Measurements from ENCODE around the gene PNPLA2. TPM values are rescaled to one million over a fixed set of nuclear protein-coding genes. Genes with fewer than 3 reads are reported as not detected.

PNPLA2 gene
- total RNA-seq, 5 donors from 2014 or later (not counting 1 experiment from before 2014, with no cell fraction given) = 172 to 212 (median 206) TPM

DNA sequence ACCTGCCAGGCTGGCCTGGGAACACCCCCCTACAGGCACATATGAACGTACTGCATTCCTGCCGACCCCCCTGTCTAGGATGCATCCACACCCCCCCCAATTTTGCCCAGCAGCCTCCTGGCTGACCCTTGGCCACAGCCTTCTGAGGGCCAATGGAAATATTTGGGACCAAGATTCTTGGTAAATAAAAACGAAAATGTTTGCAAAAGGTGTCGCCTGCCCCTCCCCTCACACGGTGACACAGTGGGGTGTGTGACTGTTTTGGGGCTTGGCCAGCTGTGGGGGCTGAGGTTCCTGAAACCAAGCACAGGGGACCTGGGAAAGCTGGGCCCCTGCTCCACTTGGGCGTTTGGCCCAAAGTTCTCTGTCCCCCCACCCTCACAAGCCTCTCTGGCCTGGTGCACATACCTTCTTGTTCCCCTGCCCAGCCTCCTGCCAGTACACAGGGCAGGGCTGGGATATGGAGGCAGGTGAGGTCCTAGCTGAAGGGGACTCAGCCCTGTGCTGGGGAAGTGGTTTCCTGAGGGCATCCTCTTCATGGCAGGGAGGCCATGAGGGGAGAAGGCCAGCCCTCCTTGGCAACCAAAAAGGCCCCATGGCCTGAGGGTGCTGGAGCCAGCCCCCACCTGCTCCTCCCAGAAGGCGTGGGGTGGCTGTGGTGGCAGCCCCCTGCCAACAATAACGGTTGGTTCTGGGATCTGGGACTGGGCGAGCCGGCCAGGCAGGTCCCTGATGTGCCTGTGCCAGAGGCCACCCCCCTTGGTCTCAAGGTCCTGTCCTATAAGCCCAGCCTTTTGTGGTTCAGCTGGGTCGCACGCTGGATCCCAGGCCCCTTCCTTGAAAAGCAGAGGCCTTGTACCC is 6.9 kb downstream of the PNPLA2 start:
- peaks cover 9 to 28% of the 10 kb centered on the region in 2 donors for H3K27me3 Mint-ChIP-seq
- peaks cover 17% of the 10 kb centered on the region for H3K36me3 Mint-ChIP-seq
- no peaks in the 10 kb centered on the region for H3K9me3 ChIP-seq
- no peak overlapping the region for H3K4me3 Mint-ChIP-seq
- no peak overlapping the region for H3K27ac Mint-ChIP-seq
- no peak overlapping the region for H3K27ac ChIP-seq (ENCODE audit: low read length)
- CTCF ChIA-PET = no interaction called here
- peaks cover 21 to 42% (median 34%) of the 10 kb centered on the region in 3 donors for H3K4me1 Mint-ChIP-seq
- H3K27me3 ChIP-seq (replicated peaks in 1 of 2; ENCODE audit: control insufficient read depth in 2 of 2, extremely low read depth in 1 of 2, insufficient read depth in 2 of 2, low read length in 1 of 2) = peaks cover 0 to 58% of the 10 kb centered on the region in 2 experiments
- POLR2A ChIA-PET = no interaction called here
- ATAC-seq (replicated peaks in 1 of 4) = no peak
- H3K9me3 Mint-ChIP-seq = no peaks in the 10 kb centered on the region
- DNase-seq = no peak
- H3K4me1 ChIP-seq (ENCODE audit: control insufficient read depth in 1 of 2, extremely low read depth in 1 of 2, insufficient read depth in 2 of 2, low read length in 2 of 2) = peaks cover 15 to 68% of the 10 kb centered on the region in 2 experiments
- H3K36me3 ChIP-seq (ENCODE audit: control insufficient read depth in 2 of 2, extremely low read depth in 1 of 2, insufficient read depth in 1 of 2, low read length in 1 of 2) = peaks cover 7 to 29% of the 10 kb centered on the region in 2 donors
- 93% methylated on average over 5 of the region's 12 CpGs for WGBS (ENCODE audit: insufficient coverage)
- H3K4me3 ChIP-seq (ENCODE audit: control insufficient read depth in 1 of 2, extremely low read depth in 1 of 2, low read length in 1 of 2) = no peak overlapping the region

DNA sequence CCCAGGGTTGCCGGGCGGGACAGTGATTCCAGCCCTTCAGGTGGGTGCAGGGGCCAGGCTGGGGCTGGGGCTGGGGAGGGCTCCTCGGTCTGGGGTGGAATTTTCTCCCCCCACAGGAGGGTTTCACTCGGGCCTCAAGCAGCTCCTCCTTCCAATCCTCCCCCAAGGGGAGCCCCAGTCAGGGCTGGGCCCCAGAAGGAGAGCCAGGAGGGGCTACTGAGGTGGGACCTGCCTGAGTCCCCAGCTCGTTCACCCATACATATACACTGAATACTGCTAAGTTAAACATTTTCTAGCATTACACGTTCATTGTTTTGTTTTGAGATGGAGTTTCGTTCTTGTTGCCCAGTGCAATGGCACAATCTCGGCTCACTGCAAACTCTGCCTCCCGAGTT is 7.5 kb downstream of the PNPLA2 start:
- POLR2A ChIA-PET = no interaction called here
- H3K4me1 Mint-ChIP-seq = peaks cover 14 to 39% (median 28%) of the 10 kb centered on the region in 3 donors

DNA sequence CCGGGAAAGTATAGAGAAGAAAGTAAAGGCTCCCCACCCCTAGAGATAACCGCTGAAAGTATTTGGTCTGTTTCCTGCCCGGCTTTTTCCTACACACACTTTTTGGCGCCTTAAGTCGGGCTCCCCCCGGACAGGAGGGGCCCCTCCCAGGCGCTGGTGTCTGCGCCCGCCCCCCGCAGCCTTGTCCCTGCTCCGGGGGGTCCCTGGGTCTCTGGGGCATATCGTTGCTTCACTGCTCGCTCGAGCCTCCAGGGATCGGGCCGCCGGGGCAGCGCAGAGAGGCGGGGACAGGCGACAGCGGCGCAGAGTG is 8.1 kb downstream of the PNPLA2 start:
- WGBS (ENCODE audit: insufficient coverage) = under 1% methylated on average over 17 of the region's 22 CpGs
- H3K4me3 Mint-ChIP-seq = peak overlapping the region; percentile 65 to 72 (median 71)
- H3K27ac ChIP-seq (ENCODE audit: low read length) = no peak overlapping the region

More for the DNA sequence above, 7.5 kb downstream of the PNPLA2 start:
- Mint-ChIP-seq H3K9me3 (no peaks in the 10 kb centered on the region), H3K27ac (no peak overlapping the region), H3K4me3 (peak overlapping the region; percentile 65 to 72 (median 71)), H3K27me3 (peaks cover 9 to 30% of the 10 kb centered on the region in 2 donors), H3K36me3 (peaks cover 17% of the 10 kb centered on the region)
- ATAC-seq (replicated peaks in 1 of 4) = no peak
- H3K27ac ChIP-seq (ENCODE audit: low read length) = no peak overlapping the region
- no peak for DNase-seq
- peaks cover 7 to 29% of the 10 kb centered on the region in 2 donors for H3K36me3 ChIP-seq (ENCODE audit: control insufficient read depth in 2 of 2, extremely low read depth in 1 of 2, insufficient read depth in 1 of 2, low read length in 1 of 2)
- peaks cover 19 to 68% of the 10 kb centered on the region in 2 experiments for H3K4me1 ChIP-seq (ENCODE audit: control insufficient read depth in 1 of 2, extremely low read depth in 1 of 2, insufficient read depth in 2 of 2, low read length in 2 of 2)
- 55% methylated on average over 2 of the region's 9 CpGs for WGBS (ENCODE audit: insufficient coverage)
- H3K9me3 ChIP-seq = no peaks in the 10 kb centered on the region
- H3K4me3 ChIP-seq (ENCODE audit: control insufficient read depth in 1 of 2, extremely low read depth in 1 of 2, low read length in 1 of 2) = no peak overlapping the region
- CTCF ChIA-PET = no interaction called here
- H3K27me3 ChIP-seq (replicated peaks in 1 of 2; ENCODE audit: control insufficient read depth in 2 of 2, extremely low read depth in 1 of 2, insufficient read depth in 2 of 2, low read length in 1 of 2) = peaks cover 0 to 65% of the 10 kb centered on the region in 2 experiments

DNA sequence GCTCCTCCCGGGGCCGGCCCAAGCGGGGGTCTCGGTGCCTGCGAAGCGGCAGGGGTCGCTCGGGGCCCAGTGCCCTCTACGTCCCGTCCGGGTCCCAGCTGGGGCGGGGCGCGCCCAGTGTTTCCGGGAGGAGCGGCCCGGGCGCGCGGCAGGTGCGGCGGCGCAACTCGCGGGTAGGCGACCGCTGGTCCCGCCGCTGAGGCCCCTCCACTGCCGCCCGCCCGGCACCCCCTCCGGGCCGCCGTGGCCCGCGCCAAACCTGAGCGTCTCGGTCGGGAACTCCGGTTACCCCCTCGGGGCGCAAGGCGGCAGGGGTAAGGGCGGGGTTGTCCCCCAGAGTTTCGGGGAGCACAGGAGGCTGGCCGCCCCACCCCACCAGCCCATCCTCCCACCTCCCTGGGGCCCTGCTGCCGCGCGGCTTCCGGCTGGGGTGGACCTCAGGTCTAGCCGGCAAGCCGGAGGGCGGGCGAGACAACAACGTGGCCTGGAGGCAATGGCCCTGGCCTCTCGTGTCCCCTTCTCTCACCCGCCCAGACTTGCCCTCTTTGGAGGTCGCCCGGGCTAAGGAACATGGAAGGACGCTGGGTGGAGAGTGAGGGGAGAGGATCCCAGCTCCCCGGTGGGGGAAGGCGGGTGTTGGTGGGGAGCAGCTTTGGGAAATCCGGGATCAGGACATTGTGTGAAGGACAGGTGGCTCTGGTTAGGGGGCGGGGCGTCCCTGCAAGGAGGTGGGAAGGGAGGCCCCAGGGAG is 8.6 kb downstream of the PNPLA2 start:
- ATAC-seq (replicated peaks in 1 of 4) = peak in 3 of 4 experiments; percentile 3 to 26 (median 22)
- ChIA-PET POLR2A (no interaction called here), CTCF (no interaction called here)
- Histone ChIP-seq H3K9me3 (no peaks in the 10 kb centered on the region), H3K36me3 (ENCODE audit: control insufficient read depth in 2 of 2, extremely low read depth in 1 of 2, insufficient read depth in 1 of 2, low read length in 1 of 2) (peaks cover 7 to 20% of the 10 kb centered on the region in 2 donors), H3K4me3 (ENCODE audit: control insufficient read depth in 1 of 2, extremely low read depth in 1 of 2, low read length in 1 of 2) (peak overlapping the region; percentile 38 to 62), H3K4me1 (ENCODE audit: control insufficient read depth in 1 of 2, extremely low read depth in 1 of 2, insufficient read depth in 2 of 2, low read length in 2 of 2) (peaks cover 20 to 70% of the 10 kb centered on the region in 2 experiments), H3K27ac (ENCODE audit: low read length) (no peak overlapping the region), H3K27me3 (replicated peaks in 1 of 2; ENCODE audit: control insufficient read depth in 2 of 2, extremely low read depth in 1 of 2, insufficient read depth in 2 of 2, low read length in 1 of 2) (peaks cover 0 to 73% of the 10 kb centered on the region in 2 experiments)
- Mint-ChIP-seq H3K27ac (peak overlapping the region in 1 of 2 donors; percentile 55), H3K9me3 (no peaks in the 10 kb centered on the region), H3K4me3 (peak overlapping the region; percentile 55 to 78 (median 59)), H3K27me3 (peaks cover 9 to 36% of the 10 kb centered on the region in 2 donors), H3K36me3 (peaks cover 13% of the 10 kb centered on the region), H3K4me1 (peaks cover 23 to 41% (median 30%) of the 10 kb centered on the region in 3 donors)
- 5% methylated on average over 63 of the region's 66 CpGs for WGBS (ENCODE audit: insufficient coverage)
- DNase-seq = no peak

More for the DNA sequence above, 8.1 kb downstream of the PNPLA2 start:
- Histone ChIP-seq H3K4me1 (ENCODE audit: control insufficient read depth in 1 of 2, extremely low read depth in 1 of 2, insufficient read depth in 2 of 2, low read length in 2 of 2) (peaks cover 20 to 68% of the 10 kb centered on the region in 2 experiments), H3K9me3 (no peaks in the 10 kb centered on the region), H3K4me3 (ENCODE audit: control insufficient read depth in 1 of 2, extremely low read depth in 1 of 2, low read length in 1 of 2) (peak overlapping the region; percentile 38 to 62), H3K27me3 (replicated peaks in 1 of 2; ENCODE audit: control insufficient read depth in 2 of 2, extremely low read depth in 1 of 2, insufficient read depth in 2 of 2, low read length in 1 of 2) (peaks cover 0 to 70% of the 10 kb centered on the region in 2 experiments), H3K36me3 (ENCODE audit: control insufficient read depth in 2 of 2, extremely low read depth in 1 of 2, insufficient read depth in 1 of 2, low read length in 1 of 2) (peaks cover 7 to 24% of the 10 kb centered on the region in 2 donors)
- CTCF ChIA-PET = no interaction called here
- peaks cover 18 to 42% (median 28%) of the 10 kb centered on the region in 3 donors for H3K4me1 Mint-ChIP-seq
- POLR2A ChIA-PET = no interaction called here
- DNase-seq = no peak
- peaks cover 9 to 34% of the 10 kb centered on the region in 2 donors for H3K27me3 Mint-ChIP-seq
- no peak overlapping the region for H3K27ac Mint-ChIP-seq
- ATAC-seq (replicated peaks in 1 of 4) = peak in 2 of 4 experiments; percentile 3 to 6
- peaks cover 17% of the 10 kb centered on the region for H3K36me3 Mint-ChIP-seq
- no peaks in the 10 kb centered on the region for H3K9me3 Mint-ChIP-seq

DNA sequence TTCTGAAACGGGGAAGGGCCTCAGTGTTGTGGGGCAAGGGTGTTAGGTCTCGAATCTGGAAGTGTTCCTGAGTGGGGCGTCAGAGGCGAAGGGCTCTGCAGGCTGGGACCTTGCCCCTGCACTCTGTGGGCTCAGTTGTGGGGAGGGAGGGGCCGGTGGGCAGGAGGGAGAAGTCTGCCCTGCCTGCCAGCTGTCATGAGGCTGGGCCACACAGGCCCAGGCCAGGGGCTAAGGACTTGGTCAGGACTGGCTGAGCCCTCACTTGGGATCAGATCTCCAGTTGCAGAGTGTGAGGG is 9.1 kb downstream of the PNPLA2 start, which contains the start of gene CRACR2B:
TSS of gene CRACR2B (plus strand) at position 23 of the 296 bp plus-strand sequence. CDS start 689 bp downstream, outside the sequence.
- H3K27ac ChIP-seq (ENCODE audit: low read length) = no peak within 1 kb of the TSS
- no peak for ATAC-seq (replicated peaks in 1 of 4)

DNA sequence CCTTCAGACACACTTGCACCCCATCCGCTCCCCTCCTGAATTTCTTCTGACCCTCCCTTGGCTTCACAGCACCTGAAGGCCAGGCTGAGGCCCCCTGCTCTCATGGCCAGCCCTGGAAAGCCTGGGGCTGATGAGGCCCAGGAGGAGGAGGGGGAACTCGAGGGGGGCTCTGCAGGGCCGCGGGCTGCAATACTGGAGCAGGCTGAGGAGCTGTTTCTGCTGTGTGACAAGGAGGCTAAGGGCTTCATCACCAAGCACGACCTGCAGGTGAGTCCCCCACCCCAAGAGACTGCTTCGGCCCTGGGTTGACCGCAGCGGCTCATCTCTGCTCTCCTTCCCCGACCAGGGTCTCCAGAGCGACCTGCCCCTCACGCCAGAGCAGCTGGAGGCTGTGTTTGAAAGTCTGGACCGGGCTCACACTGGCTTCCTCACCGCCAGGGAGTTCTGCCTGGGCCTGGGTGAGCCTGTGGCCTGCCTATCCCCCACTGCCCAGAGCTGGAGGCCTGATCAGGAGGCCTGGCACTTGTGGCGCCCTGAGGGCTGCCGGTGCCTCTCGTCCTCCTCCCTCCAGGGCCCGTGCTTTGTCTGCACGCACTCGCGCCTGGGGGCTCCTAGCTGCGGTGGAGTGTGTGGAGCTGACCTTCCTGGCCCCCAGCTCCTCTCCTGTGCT is 9.9 kb downstream of the PNPLA2 start:
- Mint-ChIP-seq H3K27me3 (peaks cover 9 to 37% of the 10 kb centered on the region in 2 donors), H3K4me1 (peaks cover 23 to 41% (median 30%) of the 10 kb centered on the region in 3 donors), H3K27ac (no peak overlapping the region), H3K36me3 (peaks cover 7% of the 10 kb centered on the region), H3K4me3 (peak overlapping the region; percentile 55 to 78 (median 59)), H3K9me3 (no peaks in the 10 kb centered on the region)
- WGBS (ENCODE audit: insufficient coverage) = 80% methylated on average over 14 of the region's 21 CpGs
- ATAC-seq (replicated peaks in 1 of 4) = no peak
- Histone ChIP-seq H3K4me3 (ENCODE audit: control insufficient read depth in 1 of 2, extremely low read depth in 1 of 2, low read length in 1 of 2) (peak overlapping the region in 1 of 2 donors; percentile 63), H3K36me3 (ENCODE audit: control insufficient read depth in 2 of 2, extremely low read depth in 1 of 2, insufficient read depth in 1 of 2, low read length in 1 of 2) (peaks cover 7 to 14% of the 10 kb centered on the region in 2 donors), H3K27ac (ENCODE audit: low read length) (no peak overlapping the region), H3K4me1 (ENCODE audit: control insufficient read depth in 1 of 2, extremely low read depth in 1 of 2, insufficient read depth in 2 of 2, low read length in 2 of 2) (peaks cover 22 to 76% of the 10 kb centered on the region in 2 experiments), H3K9me3 (no peaks in the 10 kb centered on the region), H3K27me3 (replicated peaks in 1 of 2; ENCODE audit: control insufficient read depth in 2 of 2, extremely low read depth in 1 of 2, insufficient read depth in 2 of 2, low read length in 1 of 2) (peaks cover 0 to 76% of the 10 kb centered on the region in 2 experiments)
- ChIA-PET CTCF (no interaction called here), POLR2A (no interaction called here)
- no peak for DNase-seq

More for the DNA sequence above, 9.1 kb downstream of the PNPLA2 start, which contains the start of gene CRACR2B:
- no peaks in the 10 kb centered on the region for H3K9me3 Mint-ChIP-seq
- H3K36me3 Mint-ChIP-seq = peaks cover 10% of the 10 kb centered on the region
- CTCF ChIA-PET = no interaction called here
- H3K9me3 ChIP-seq = no peaks in the 10 kb centered on the region
- peaks cover 20 to 72% of the 10 kb centered on the region in 2 experiments for H3K4me1 ChIP-seq (ENCODE audit: control insufficient read depth in 1 of 2, extremely low read depth in 1 of 2, insufficient read depth in 2 of 2, low read length in 2 of 2)
- DNase-seq = no peak
- peak within 1 kb of the TSS in 1 of 2 donors; percentile 55 for H3K27ac Mint-ChIP-seq
- H3K4me3 Mint-ChIP-seq = peak within 1 kb of the TSS; percentile 65 to 78 (median 72)
- 48% methylated on average over 3 of the region's 5 CpGs for WGBS (ENCODE audit: insufficient coverage)
- H3K27me3 ChIP-seq (replicated peaks in 1 of 2; ENCODE audit: control insufficient read depth in 2 of 2, extremely low read depth in 1 of 2, insufficient read depth in 2 of 2, low read length in 1 of 2) = peaks cover 0 to 73% of the 10 kb centered on the region in 2 experiments
- peaks cover 9 to 37% of the 10 kb centered on the region in 2 donors for H3K27me3 Mint-ChIP-seq
- peaks cover 7 to 16% of the 10 kb centered on the region in 2 donors for H3K36me3 ChIP-seq (ENCODE audit: control insufficient read depth in 2 of 2, extremely low read depth in 1 of 2, insufficient read depth in 1 of 2, low read length in 1 of 2)
- H3K4me1 Mint-ChIP-seq = peaks cover 23 to 41% (median 30%) of the 10 kb centered on the region in 3 donors
- H3K4me3 ChIP-seq (ENCODE audit: control insufficient read depth in 1 of 2, extremely low read depth in 1 of 2, low read length in 1 of 2) = peak within 1 kb of the TSS; percentile 38 to 62
- POLR2A ChIA-PET = no interaction called here
